NCI-H446 (cell line): ENCODE data around the gene TMEM14A.
"Not testable (repeated sequence)": the region's sequence is repeated elsewhere in the genome, so short reads cannot be mapped to it uniquely, and the experiment has no call there.

ENCODE experiments used
- DNase-seq, 2 experiments: peaks; one replicate each; lab custom pipeline; 2025; lab: John Stamatoyannopoulos, UW

The TMEM14A gene

GRCh38 chr6:52657870-52658269, 13.0 kb upstream of the TMEM14A start:
- no peak for DNase-seq

GRCh38 chr6:52661551-52661950, 9.4 kb upstream of the TMEM14A start:
- no peak for DNase-seq

- DNase-seq: no peak
These were observed 8.9 kb upstream of the TMEM14A start for GRCh38 chr6:52662031-52662430.

GRCh38 chr6:52663120-52663935, 7.6 kb upstream of the TMEM14A start:
- DNase-seq: peak; percentile 68 to 76

GRCh38 chr6:52663936-52664185, 7.1 kb upstream of the TMEM14A start:
- DNase-seq: no peak

GRCh38 chr6:52664186-52664990, 6.5 kb upstream of the TMEM14A start:
- peak; percentile 96 to 98 for DNase-seq

GRCh38 chr6:52664991-52665686, 5.8 kb upstream of the TMEM14A start:
- DNase-seq: no peak

GRCh38 chr6:52666071-52666470, 4.8 kb upstream of the TMEM14A start:
- DNase-seq: no peak

GRCh38 chr6:52666523-52666922, 4.4 kb upstream of the TMEM14A start:
- no peak for DNase-seq

- DNase-seq: no peak
These were observed 3.3 kb upstream of the TMEM14A start for GRCh38 chr6:52667572-52667971.

- DNase-seq: no peak
These were observed 763 bp downstream of the TMEM14A start for GRCh38 chr6:52671676-52672075.

- DNase-seq: no peak
These were observed 1.6 kb downstream of the TMEM14A start for GRCh38 chr6:52672412-52673025.

GRCh38 chr6:52674666-52675065, 3.8 kb downstream of the TMEM14A start:
- no peak for DNase-seq

GRCh38 chr6:52675372-52675771, 4.5 kb downstream of the TMEM14A start:
- DNase-seq: no peak

- DNase-seq: not testable (repeated sequence)
These were observed 5.7 kb downstream of the TMEM14A start for GRCh38 chr6:52676631-52677030.

GRCh38 chr6:52681416-52681815, 10.5 kb downstream of the TMEM14A start:
- DNase-seq: no peak

- DNase-seq: no peak
These were observed 16.2 kb downstream of the TMEM14A start for GRCh38 chr6:52686878-52687699.

GRCh38 chr6:52689857-52690256, 18.9 kb downstream of the TMEM14A start:
- no peak for DNase-seq

- DNase-seq: no peak
These were observed 20.8 kb downstream of the TMEM14A start for GRCh38 chr6:52691718-52692117.

- DNase-seq: no peak
These were observed 22.9 kb downstream of the TMEM14A start for GRCh38 chr6:52693773-52694172.

- no peak for DNase-seq
These were observed 23.5 kb downstream of the TMEM14A start for GRCh38 chr6:52694404-52694803.

GRCh38 chr6:52696418-52696817, 25.5 kb downstream of the TMEM14A start:
- DNase-seq: no peak
